ENCODE data around the gene CYB5R2. TPM values are rescaled to one million over a fixed set of nuclear protein-coding genes. Genes with fewer than 3 reads are reported as not detected.

CYB5R2 gene
- total RNA-seq, 4 donors from 2014 or later, result 10.5 to 29.2 (median 24.1) TPM

DNA sequence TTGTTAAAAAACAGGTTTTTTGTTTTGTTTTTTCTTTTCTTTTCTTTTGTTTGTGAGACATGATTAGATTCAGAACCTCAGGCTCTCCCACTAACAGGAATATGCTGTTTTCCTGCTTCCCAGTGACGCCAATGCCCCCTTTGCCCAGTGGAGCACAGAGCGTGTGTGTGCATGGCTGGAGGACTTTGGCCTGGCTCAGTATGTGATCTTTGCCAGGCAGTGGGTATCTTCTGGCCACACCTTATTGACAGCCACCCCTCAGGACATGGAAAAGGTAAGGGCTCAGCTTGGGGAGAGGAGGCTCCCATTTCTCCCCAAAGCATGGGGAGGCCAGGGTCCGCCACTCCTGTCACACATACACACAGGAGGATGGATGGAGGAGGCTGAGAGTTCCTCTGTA, 25.0 kb downstream of the CYB5R2 start:
- Histone ChIP-seq H3K4me1 (no peaks in the 10 kb centered on the region), H3K4me3 (no peak overlapping the region), H3K36me3 (no peaks in the 10 kb centered on the region), H3K27ac (no peak overlapping the region), H3K9me3 (no peaks in the 10 kb centered on the region), H3K27me3 (no peaks in the 10 kb centered on the region)
- DNase-seq, result no peak
- intact Hi-C loops (cut with DNase I; ENCODE audit: low total_unique reads), result no loop called here
- TF ChIP-seq, protein P1, sequence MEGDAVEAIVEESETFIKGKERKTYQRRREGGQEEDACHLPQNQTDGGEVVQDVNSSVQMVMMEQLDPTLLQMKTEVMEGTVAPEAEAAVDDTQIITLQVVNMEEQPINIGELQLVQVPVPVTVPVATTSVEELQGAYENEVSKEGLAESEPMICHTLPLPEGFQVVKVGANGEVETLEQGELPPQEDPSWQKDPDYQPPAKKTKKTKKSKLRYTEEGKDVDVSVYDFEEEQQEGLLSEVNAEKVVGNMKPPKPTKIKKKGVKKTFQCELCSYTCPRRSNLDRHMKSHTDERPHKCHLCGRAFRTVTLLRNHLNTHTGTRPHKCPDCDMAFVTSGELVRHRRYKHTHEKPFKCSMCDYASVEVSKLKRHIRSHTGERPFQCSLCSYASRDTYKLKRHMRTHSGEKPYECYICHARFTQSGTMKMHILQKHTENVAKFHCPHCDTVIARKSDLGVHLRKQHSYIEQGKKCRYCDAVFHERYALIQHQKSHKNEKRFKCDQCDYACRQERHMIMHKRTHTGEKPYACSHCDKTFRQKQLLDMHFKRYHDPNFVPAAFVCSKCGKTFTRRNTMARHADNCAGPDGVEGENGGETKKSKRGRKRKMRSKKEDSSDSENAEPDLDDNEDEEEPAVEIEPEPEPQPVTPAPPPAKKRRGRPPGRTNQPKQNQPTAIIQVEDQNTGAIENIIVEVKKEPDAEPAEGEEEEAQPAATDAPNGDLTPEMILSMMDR (IDR thresholded peaks at IDR 0.05), result no peak
- TF ChIP-seq POLR2A (IDR thresholded peaks at IDR 0.05), result no peak

DNA sequence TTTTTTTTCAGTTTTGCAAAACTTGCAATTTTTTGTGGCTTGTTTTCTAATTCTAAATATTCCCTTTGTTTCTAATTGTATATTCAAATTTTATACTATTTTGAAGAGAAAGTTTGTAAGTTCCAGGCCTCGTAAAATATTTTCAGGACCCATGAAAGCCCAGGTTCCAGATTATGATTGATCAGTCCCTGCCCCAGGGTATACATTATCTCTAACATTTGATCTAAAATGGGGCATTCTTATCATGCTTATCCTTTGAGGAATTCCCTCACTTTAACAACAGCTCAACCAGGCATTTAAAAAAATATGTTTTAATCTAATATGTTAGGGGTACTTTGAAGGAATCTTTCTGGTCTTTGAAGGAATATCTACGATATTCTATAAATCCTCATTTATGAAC, 26.4 kb downstream of the CYB5R2 start:
- Histone ChIP-seq H3K4me1 (no peaks in the 10 kb centered on the region), H3K27me3 (no peaks in the 10 kb centered on the region), H3K9me3 (no peaks in the 10 kb centered on the region), H3K4me3 (no peak overlapping the region), H3K36me3 (no peaks in the 10 kb centered on the region), H3K27ac (no peak overlapping the region)
- intact Hi-C loops (cut with DNase I; ENCODE audit: low total_unique reads), result no loop called here
- no peak for TF ChIP-seq POLR2A (IDR thresholded peaks at IDR 0.05)
- TF ChIP-seq, protein P1 (IDR thresholded peaks at IDR 0.05), result no peak
- DNase-seq, result no peak

DNA sequence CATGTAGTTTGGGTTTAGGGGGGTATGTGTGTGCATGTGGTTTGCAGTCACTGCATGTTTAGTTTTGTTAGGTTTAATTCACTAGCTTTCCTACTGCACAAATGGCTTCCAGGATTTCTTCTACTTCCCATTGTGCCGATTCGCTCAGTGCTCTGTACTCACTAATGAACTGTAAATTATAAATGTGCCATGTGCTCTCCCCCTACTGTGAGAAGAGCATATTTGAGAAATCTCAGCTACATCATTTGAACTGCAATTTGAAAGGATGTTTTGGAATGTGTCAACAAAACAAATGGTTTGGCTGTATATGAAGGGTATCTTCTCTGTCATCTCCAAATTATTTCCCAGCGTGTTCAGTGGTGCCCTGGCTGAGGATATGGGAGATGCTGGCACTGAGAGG, 28.1 kb downstream of the CYB5R2 start:
- DNase-seq, result no peak
- H3K4me1 ChIP-seq, result no peaks in the 10 kb centered on the region
- H3K36me3 ChIP-seq, result no peaks in the 10 kb centered on the region
- H3K9me3 ChIP-seq, result no peaks in the 10 kb centered on the region
- no peaks in the 10 kb centered on the region for H3K27me3 ChIP-seq
- H3K27ac ChIP-seq, result no peak overlapping the region
- H3K4me3 ChIP-seq, result no peak overlapping the region
- intact Hi-C loops (cut with DNase I; ENCODE audit: low total_unique reads), result no loop called here
- TF ChIP-seq POLR2A (IDR thresholded peaks at IDR 0.05), result no peak
- TF ChIP-seq, protein P1 (IDR thresholded peaks at IDR 0.05), result no peak

DNA sequence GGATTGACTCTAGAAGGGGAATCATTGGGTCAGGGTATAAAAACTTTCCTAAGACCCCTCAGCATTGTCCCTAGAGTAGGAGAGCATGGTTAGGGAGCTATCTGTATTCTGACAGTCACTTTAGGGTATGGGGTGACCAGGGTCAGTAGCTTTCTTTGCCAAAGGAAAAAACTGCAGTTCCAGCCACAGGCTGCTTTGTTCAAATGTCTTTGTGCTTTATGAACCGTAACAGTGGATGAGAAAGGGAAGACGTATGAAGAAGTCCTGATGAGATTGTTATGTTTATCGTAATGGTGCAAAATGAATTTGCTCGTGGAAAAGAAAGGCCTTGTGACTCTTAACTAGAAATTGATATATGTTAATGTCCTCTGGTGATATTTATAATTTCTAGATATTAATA, 30.0 kb downstream of the CYB5R2 start:
- intact Hi-C loops (cut with DNase I; ENCODE audit: low total_unique reads), result no loop called here
- H3K27ac ChIP-seq, result no peak overlapping the region

DNA sequence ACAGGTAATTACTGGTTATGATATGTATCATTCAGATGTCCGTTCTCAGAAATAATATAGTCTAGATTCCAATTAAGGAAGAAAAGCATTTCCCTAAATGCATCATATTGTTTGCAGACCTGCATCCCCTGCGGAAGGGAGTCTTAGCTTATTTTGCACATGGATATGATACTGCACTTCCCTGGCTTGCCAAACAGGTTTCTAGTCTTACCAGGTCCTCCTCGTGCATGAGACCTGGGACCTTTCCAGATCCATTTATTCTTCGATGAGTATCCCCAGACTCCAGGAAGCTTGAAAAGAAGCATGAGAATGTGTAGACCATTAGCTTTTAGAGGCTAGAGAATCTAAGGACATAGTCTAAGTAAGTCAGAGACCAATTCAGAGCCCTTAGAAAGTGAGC, 30.6 kb downstream of the CYB5R2 start:
- H3K4me3 ChIP-seq, result no peak overlapping the region
- no peaks in the 10 kb centered on the region for H3K36me3 ChIP-seq
- no peaks in the 10 kb centered on the region for H3K27me3 ChIP-seq
- DNase-seq, result no peak
- no peak for TF ChIP-seq POLR2A (IDR thresholded peaks at IDR 0.05)
- TF ChIP-seq, protein P1 (IDR thresholded peaks at IDR 0.05), result no peak
- H3K9me3 ChIP-seq, result no peaks in the 10 kb centered on the region
- H3K4me1 ChIP-seq, result no peaks in the 10 kb centered on the region
- H3K27ac ChIP-seq, result no peak overlapping the region
- intact Hi-C loops (cut with DNase I; ENCODE audit: low total_unique reads), result no loop called here

More for the DNA sequence above, 30.0 kb downstream of the CYB5R2 start:
- DNase-seq, result no peak
- H3K4me1 ChIP-seq, result no peaks in the 10 kb centered on the region
- H3K36me3 ChIP-seq, result no peaks in the 10 kb centered on the region
- no peaks in the 10 kb centered on the region for H3K27me3 ChIP-seq
- H3K9me3 ChIP-seq, result no peaks in the 10 kb centered on the region
- no peak overlapping the region for H3K4me3 ChIP-seq
- TF ChIP-seq POLR2A (IDR thresholded peaks at IDR 0.05), result no peak
- TF ChIP-seq, protein P1 (IDR thresholded peaks at IDR 0.05), result no peak
